ENCODE measurements around the gene FOXK2.

- no peak for TF ChIP-seq CTCF (IDR thresholded peaks at IDR 0.05)
- TF ChIP-seq PHF8 (IDR thresholded peaks at IDR 0.05; ENCODE audit: borderline replicate concordance, low read depth): no peak
- TF ChIP-seq RFX5 (IDR thresholded peaks at IDR 0.05): no peak
- no peak for TF ChIP-seq CEBPB (IDR thresholded peaks at IDR 0.05)
- TF ChIP-seq FOXS1 (CRISPR knock-in tag; IDR thresholded peaks at IDR 0.05): no peak
- no peak for TF ChIP-seq MAFK (IDR thresholded peaks at IDR 0.05; ENCODE audit: partially characterized antibody)
- no peak for TF ChIP-seq MYC (IDR thresholded peaks at IDR 0.05; ENCODE audit: borderline replicate concordance, low read length)
Measured at GRCh38 chr17:82608816-82609215, 89.3 kb downstream of the FOXK2 start.
